ENCODE data around the gene GSTM5.

DNA sequence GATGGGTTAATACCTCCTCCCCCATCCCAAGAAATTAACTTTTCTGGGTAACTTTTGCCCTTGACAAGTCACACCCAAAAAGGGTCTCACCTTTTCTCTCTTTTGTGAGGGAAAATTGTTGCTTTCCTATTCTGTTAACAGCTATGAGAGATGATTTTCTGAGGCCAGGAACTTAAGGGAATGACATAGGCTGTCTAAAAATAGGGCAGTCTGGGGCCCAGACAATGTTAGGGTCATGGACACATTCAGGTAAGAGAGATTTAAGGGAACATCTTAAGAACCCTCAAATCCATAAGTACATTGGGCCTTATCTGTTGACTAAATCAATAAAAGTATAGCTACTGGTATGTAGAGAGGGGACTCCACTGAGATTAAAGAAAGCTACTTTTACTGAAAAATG, 37.2 kb downstream of the GSTM5 start:
- TF ChIP-seq, protein P1, sequence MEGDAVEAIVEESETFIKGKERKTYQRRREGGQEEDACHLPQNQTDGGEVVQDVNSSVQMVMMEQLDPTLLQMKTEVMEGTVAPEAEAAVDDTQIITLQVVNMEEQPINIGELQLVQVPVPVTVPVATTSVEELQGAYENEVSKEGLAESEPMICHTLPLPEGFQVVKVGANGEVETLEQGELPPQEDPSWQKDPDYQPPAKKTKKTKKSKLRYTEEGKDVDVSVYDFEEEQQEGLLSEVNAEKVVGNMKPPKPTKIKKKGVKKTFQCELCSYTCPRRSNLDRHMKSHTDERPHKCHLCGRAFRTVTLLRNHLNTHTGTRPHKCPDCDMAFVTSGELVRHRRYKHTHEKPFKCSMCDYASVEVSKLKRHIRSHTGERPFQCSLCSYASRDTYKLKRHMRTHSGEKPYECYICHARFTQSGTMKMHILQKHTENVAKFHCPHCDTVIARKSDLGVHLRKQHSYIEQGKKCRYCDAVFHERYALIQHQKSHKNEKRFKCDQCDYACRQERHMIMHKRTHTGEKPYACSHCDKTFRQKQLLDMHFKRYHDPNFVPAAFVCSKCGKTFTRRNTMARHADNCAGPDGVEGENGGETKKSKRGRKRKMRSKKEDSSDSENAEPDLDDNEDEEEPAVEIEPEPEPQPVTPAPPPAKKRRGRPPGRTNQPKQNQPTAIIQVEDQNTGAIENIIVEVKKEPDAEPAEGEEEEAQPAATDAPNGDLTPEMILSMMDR (IDR thresholded peaks at IDR 0.05; ENCODE audit: low read length), result no peak
- no peak for TF ChIP-seq EZH2 (IDR thresholded peaks at IDR 0.05; ENCODE audit: borderline replicate concordance, low read length)

Measured in OCI-LY1 (cell line).